ENCODE results near the gene ADAMTS19. TPM values are rescaled to one million over a fixed set of nuclear protein-coding genes. Genes with fewer than 3 reads are reported as not detected.
A peak's percentile ranks its signal among the peaks of the same experiment; 100 is the strongest.

ADAMTS19 gene
- total and polyA plus RNA-seq, 9 donors, result 11.5 to 39.6 (median 15.9) TPM

GRCh38 chr5:129698661-129699060, 238.6 kb downstream of the ADAMTS19 start:
- peaks cover 17% of the 10 kb centered on the region for H3K36me3 ChIP-seq (ENCODE audit: control insufficient read depth, insufficient read depth, low read length)
- H3K27me3 ChIP-seq (ENCODE audit: control insufficient read depth, insufficient read depth, low read length), result no peaks in the 10 kb centered on the region
- no peaks in the 10 kb centered on the region for H3K4me1 ChIP-seq (ENCODE audit: control insufficient read depth, insufficient read depth, low read length)
- H3K9me3 ChIP-seq (replicated peaks; ENCODE audit: control insufficient read depth, low read depth, low read length), result no peaks in the 10 kb centered on the region
- H3K4me3 ChIP-seq (ENCODE audit: low read length), result no peak overlapping the region
- DNase-seq, result no peak
- H3K27ac ChIP-seq (ENCODE audit: low read length), result no peak overlapping the region

- 38% methylated on average over 1 of the region's 1 CpG for WGBS (ENCODE audit: insufficient coverage)
These were observed 256.1 kb downstream of the ADAMTS19 start for GRCh38 chr5:129716235-129716634.

GRCh38 chr5:129716651-129717050, 256.6 kb downstream of the ADAMTS19 start:
- H3K27ac ChIP-seq (ENCODE audit: low read length), result peak overlapping the region; percentile 70
- no peaks in the 10 kb centered on the region for H3K9me3 ChIP-seq (replicated peaks; ENCODE audit: control insufficient read depth, low read depth, low read length)
- peak; percentile 75 for DNase-seq
- H3K27me3 ChIP-seq (ENCODE audit: control insufficient read depth, insufficient read depth, low read length), result no peaks in the 10 kb centered on the region
- 70% methylated on average over 5 of the region's 5 CpGs for WGBS (ENCODE audit: insufficient coverage)
- H3K36me3 ChIP-seq (ENCODE audit: control insufficient read depth, insufficient read depth, low read length), result peaks cover 2% of the 10 kb centered on the region
- H3K4me1 ChIP-seq (ENCODE audit: control insufficient read depth, insufficient read depth, low read length), result peaks cover 2% of the 10 kb centered on the region
- H3K4me3 ChIP-seq (ENCODE audit: low read length), result no peak overlapping the region

More at GRCh38 chr5:129716235-129716634, 256.1 kb downstream of the ADAMTS19 start:
- H3K36me3 ChIP-seq (ENCODE audit: control insufficient read depth, insufficient read depth, low read length), result no peaks in the 10 kb centered on the region
- H3K9me3 ChIP-seq (replicated peaks; ENCODE audit: control insufficient read depth, low read depth, low read length), result no peaks in the 10 kb centered on the region
- H3K27ac ChIP-seq (ENCODE audit: low read length), result peak overlapping the region; percentile 70
- H3K4me3 ChIP-seq (ENCODE audit: low read length), result no peak overlapping the region
- peaks cover 2% of the 10 kb centered on the region for H3K4me1 ChIP-seq (ENCODE audit: control insufficient read depth, insufficient read depth, low read length)
- peak; percentile 43 for DNase-seq
- no peaks in the 10 kb centered on the region for H3K27me3 ChIP-seq (ENCODE audit: control insufficient read depth, insufficient read depth, low read length)

- H3K4me3 ChIP-seq (ENCODE audit: low read length), result no peak overlapping the region
- peaks cover 2% of the 10 kb centered on the region for H3K4me1 ChIP-seq (ENCODE audit: control insufficient read depth, insufficient read depth, low read length)
- DNase-seq, result peak; percentile 91
- peaks cover 4% of the 10 kb centered on the region for H3K36me3 ChIP-seq (ENCODE audit: control insufficient read depth, insufficient read depth, low read length)
- H3K27me3 ChIP-seq (ENCODE audit: control insufficient read depth, insufficient read depth, low read length), result no peaks in the 10 kb centered on the region
- H3K27ac ChIP-seq (ENCODE audit: low read length), result peak overlapping the region; percentile 70
- H3K9me3 ChIP-seq (replicated peaks; ENCODE audit: control insufficient read depth, low read depth, low read length), result no peaks in the 10 kb centered on the region
These were observed 257.7 kb downstream of the ADAMTS19 start for GRCh38 chr5:129717751-129718310.

- WGBS (ENCODE audit: insufficient coverage), result no CpG with 5 or more reads among the region's 1 CpG
- Histone ChIP-seq H3K27me3 (ENCODE audit: control insufficient read depth, insufficient read depth, low read length) (no peaks in the 10 kb centered on the region), H3K4me3 (ENCODE audit: low read length) (no peak overlapping the region), H3K9me3 (replicated peaks; ENCODE audit: control insufficient read depth, low read depth, low read length) (no peaks in the 10 kb centered on the region), H3K36me3 (ENCODE audit: control insufficient read depth, insufficient read depth, low read length) (peaks cover 4% of the 10 kb centered on the region), H3K27ac (ENCODE audit: low read length) (peak overlapping the region; percentile 70), H3K4me1 (ENCODE audit: control insufficient read depth, insufficient read depth, low read length) (peaks cover 2% of the 10 kb centered on the region)
- DNase-seq, result peak; percentile 98
These were observed 258.5 kb downstream of the ADAMTS19 start for GRCh38 chr5:129718471-129719090.

GRCh38 chr5:129724222-129724621, 264.1 kb downstream of the ADAMTS19 start:
- peaks cover 4% of the 10 kb centered on the region for H3K36me3 ChIP-seq (ENCODE audit: control insufficient read depth, insufficient read depth, low read length)
- no peaks in the 10 kb centered on the region for H3K4me1 ChIP-seq (ENCODE audit: control insufficient read depth, insufficient read depth, low read length)
- H3K27ac ChIP-seq (ENCODE audit: low read length), result no peak overlapping the region
- no peaks in the 10 kb centered on the region for H3K27me3 ChIP-seq (ENCODE audit: control insufficient read depth, insufficient read depth, low read length)
- DNase-seq, result no peak
- WGBS (ENCODE audit: insufficient coverage), result 50% methylated on average over 1 of the region's 2 CpGs
- no peak overlapping the region for H3K4me3 ChIP-seq (ENCODE audit: low read length)
- no peaks in the 10 kb centered on the region for H3K9me3 ChIP-seq (replicated peaks; ENCODE audit: control insufficient read depth, low read depth, low read length)

GRCh38 chr5:129724647-129725046, 264.5 kb downstream of the ADAMTS19 start:
- Histone ChIP-seq H3K27ac (ENCODE audit: low read length) (no peak overlapping the region), H3K36me3 (ENCODE audit: control insufficient read depth, insufficient read depth, low read length) (peaks cover 4% of the 10 kb centered on the region), H3K4me1 (ENCODE audit: control insufficient read depth, insufficient read depth, low read length) (no peaks in the 10 kb centered on the region), H3K9me3 (replicated peaks; ENCODE audit: control insufficient read depth, low read depth, low read length) (no peaks in the 10 kb centered on the region), H3K27me3 (ENCODE audit: control insufficient read depth, insufficient read depth, low read length) (no peaks in the 10 kb centered on the region), H3K4me3 (ENCODE audit: low read length) (no peak overlapping the region)
- DNase-seq, result no peak
- WGBS (ENCODE audit: insufficient coverage), result 100% methylated on average over 2 of the region's 4 CpGs

GRCh38 chr5:129739773-129740172, 279.7 kb downstream of the ADAMTS19 start:
- H3K36me3 ChIP-seq (ENCODE audit: control insufficient read depth, insufficient read depth, low read length), result peaks cover 2% of the 10 kb centered on the region
- H3K4me3 ChIP-seq (ENCODE audit: low read length), result no peak overlapping the region
- DNase-seq, result no peak
- H3K27me3 ChIP-seq (ENCODE audit: control insufficient read depth, insufficient read depth, low read length), result no peaks in the 10 kb centered on the region
- 40% methylated on average over 1 of the region's 2 CpGs for WGBS (ENCODE audit: insufficient coverage)
- H3K27ac ChIP-seq (ENCODE audit: low read length), result no peak overlapping the region
- H3K9me3 ChIP-seq (replicated peaks; ENCODE audit: control insufficient read depth, low read depth, low read length), result no peaks in the 10 kb centered on the region
- H3K4me1 ChIP-seq (ENCODE audit: control insufficient read depth, insufficient read depth, low read length), result no peaks in the 10 kb centered on the region

GRCh38 chr5:129743541-129744187, 283.6 kb downstream of the ADAMTS19 start:
- H3K27ac ChIP-seq (ENCODE audit: low read length), result no peak overlapping the region
- H3K4me3 ChIP-seq (ENCODE audit: low read length), result no peak overlapping the region
- H3K36me3 ChIP-seq (ENCODE audit: control insufficient read depth, insufficient read depth, low read length), result peaks cover 2% of the 10 kb centered on the region
- no peaks in the 10 kb centered on the region for H3K9me3 ChIP-seq (replicated peaks; ENCODE audit: control insufficient read depth, low read depth, low read length)
- no peak for DNase-seq
- peaks cover 5% of the 10 kb centered on the region for H3K4me1 ChIP-seq (ENCODE audit: control insufficient read depth, insufficient read depth, low read length)
- WGBS (ENCODE audit: insufficient coverage), result no CpG with 5 or more reads among the region's 2 CpGs
- no peaks in the 10 kb centered on the region for H3K27me3 ChIP-seq (ENCODE audit: control insufficient read depth, insufficient read depth, low read length)

- Histone ChIP-seq H3K36me3 (ENCODE audit: control insufficient read depth, insufficient read depth, low read length) (no peaks in the 10 kb centered on the region), H3K9me3 (replicated peaks; ENCODE audit: control insufficient read depth, low read depth, low read length) (no peaks in the 10 kb centered on the region), H3K4me3 (ENCODE audit: low read length) (no peak overlapping the region), H3K27ac (ENCODE audit: low read length) (peak overlapping the region; percentile 39), H3K27me3 (ENCODE audit: control insufficient read depth, insufficient read depth, low read length) (no peaks in the 10 kb centered on the region), H3K4me1 (ENCODE audit: control insufficient read depth, insufficient read depth, low read length) (peaks cover 5% of the 10 kb centered on the region)
- no peak for DNase-seq
- 100% methylated on average over 1 of the region's 4 CpGs for WGBS (ENCODE audit: insufficient coverage)
These were observed 285.9 kb downstream of the ADAMTS19 start for GRCh38 chr5:129745997-129746396.

Measured in muscle of leg (tissue), 11 donors.